ENCODE data around the gene SORCS3.

SORCS3 gene

DNA sequence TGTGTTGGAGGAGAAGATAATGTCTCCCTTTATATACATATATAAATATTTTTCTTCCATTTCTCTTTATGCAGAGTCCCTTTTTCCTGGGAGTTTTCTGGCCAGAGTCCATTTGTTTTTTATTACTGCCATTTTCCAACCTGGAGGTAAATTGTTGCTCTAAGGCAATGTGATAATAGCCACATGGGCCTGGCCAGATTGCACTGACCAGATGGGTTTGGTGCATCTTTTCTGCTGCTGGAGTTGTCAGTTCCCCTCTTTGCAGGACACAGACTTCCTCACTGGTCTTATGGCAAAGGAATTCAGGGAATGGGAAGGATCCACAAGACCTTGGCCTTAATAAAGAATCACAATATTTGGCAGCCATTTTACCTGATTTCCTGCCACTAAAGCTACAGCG is 254.9 kb downstream of the SORCS3 start:
- Histone ChIP-seq H3K4me3 (ENCODE audit: insufficient read depth, low read length, poor library complexity, severe bottlenecking) (no peak overlapping the region), H3K79me2 (ENCODE audit: insufficient read depth, low read length) (no peaks in the 10 kb centered on the region), H3F3A (ENCODE audit: insufficient read depth) (no peaks in the 10 kb centered on the region), H4K20me1 (ENCODE audit: low read depth, low read length) (no peaks in the 10 kb centered on the region), H3K27ac (ENCODE audit: low read depth, low read length) (no peak overlapping the region), H3K9me3 (ENCODE audit: insufficient read depth, low read length) (no peaks in the 10 kb centered on the region), H3K27me3 (ENCODE audit: low read length) (no peaks in the 10 kb centered on the region), H3K4me2 (ENCODE audit: low read depth, low read length, poor library complexity, severe bottlenecking) (no peak overlapping the region), H3K36me3 (ENCODE audit: low read length) (no peaks in the 10 kb centered on the region), H3K9ac (ENCODE audit: low read length) (no peak overlapping the region), H3K9me2 (replicated peaks; ENCODE audit: insufficient read depth, low read length) (no peaks in the 10 kb centered on the region), H2AFZ (ENCODE audit: low read depth, low read length, severe bottlenecking) (no peak overlapping the region)
- TF ChIP-seq EZH2phosphoT487 (conservative IDR thresholded peaks at IDR 0.05; ENCODE audit: low read length), result no peak
- TF ChIP-seq, protein P1, sequence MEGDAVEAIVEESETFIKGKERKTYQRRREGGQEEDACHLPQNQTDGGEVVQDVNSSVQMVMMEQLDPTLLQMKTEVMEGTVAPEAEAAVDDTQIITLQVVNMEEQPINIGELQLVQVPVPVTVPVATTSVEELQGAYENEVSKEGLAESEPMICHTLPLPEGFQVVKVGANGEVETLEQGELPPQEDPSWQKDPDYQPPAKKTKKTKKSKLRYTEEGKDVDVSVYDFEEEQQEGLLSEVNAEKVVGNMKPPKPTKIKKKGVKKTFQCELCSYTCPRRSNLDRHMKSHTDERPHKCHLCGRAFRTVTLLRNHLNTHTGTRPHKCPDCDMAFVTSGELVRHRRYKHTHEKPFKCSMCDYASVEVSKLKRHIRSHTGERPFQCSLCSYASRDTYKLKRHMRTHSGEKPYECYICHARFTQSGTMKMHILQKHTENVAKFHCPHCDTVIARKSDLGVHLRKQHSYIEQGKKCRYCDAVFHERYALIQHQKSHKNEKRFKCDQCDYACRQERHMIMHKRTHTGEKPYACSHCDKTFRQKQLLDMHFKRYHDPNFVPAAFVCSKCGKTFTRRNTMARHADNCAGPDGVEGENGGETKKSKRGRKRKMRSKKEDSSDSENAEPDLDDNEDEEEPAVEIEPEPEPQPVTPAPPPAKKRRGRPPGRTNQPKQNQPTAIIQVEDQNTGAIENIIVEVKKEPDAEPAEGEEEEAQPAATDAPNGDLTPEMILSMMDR (IDR thresholded peaks at IDR 0.05; ENCODE audit: insufficient read depth, low read length, poor library complexity, severe bottlenecking), result no peak

DNA sequence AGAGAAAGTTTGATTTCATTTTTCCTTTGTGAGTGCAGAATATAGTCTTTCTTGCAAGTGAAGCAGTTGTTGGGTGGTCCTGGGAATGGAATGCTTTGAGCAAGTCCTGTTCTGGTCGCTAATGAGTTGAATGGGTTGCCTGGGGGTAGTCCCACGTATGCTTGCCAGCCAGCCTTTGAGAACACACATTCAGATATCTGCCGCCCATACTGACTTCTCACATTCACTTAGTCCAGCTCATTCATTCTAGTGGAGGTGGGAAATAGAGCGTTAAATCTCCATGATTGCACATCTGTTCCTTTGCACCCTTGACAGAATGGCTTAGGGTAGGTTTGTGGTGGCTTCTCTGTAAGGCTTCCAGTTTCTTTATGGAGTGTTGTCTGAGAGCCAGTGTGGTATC is 256.6 kb downstream of the SORCS3 start:
- no peaks in the 10 kb centered on the region for H3K9me3 ChIP-seq (ENCODE audit: insufficient read depth, low read length)
- H3K36me3 ChIP-seq (ENCODE audit: low read length), result no peaks in the 10 kb centered on the region
- no peak overlapping the region for H3K4me2 ChIP-seq (ENCODE audit: low read depth, low read length, poor library complexity, severe bottlenecking)
- no peak overlapping the region for H2AFZ ChIP-seq (ENCODE audit: low read depth, low read length, severe bottlenecking)
- no peaks in the 10 kb centered on the region for H3F3A ChIP-seq (ENCODE audit: insufficient read depth)
- TF ChIP-seq, protein P1 (IDR thresholded peaks at IDR 0.05; ENCODE audit: insufficient read depth, low read length, poor library complexity, severe bottlenecking), result no peak
- TF ChIP-seq EZH2phosphoT487 (conservative IDR thresholded peaks at IDR 0.05; ENCODE audit: low read length), result no peak
- no peaks in the 10 kb centered on the region for H4K20me1 ChIP-seq (ENCODE audit: low read depth, low read length)
- H3K9me2 ChIP-seq (replicated peaks; ENCODE audit: insufficient read depth, low read length), result no peaks in the 10 kb centered on the region
- no peak overlapping the region for H3K4me3 ChIP-seq (ENCODE audit: insufficient read depth, low read length, poor library complexity, severe bottlenecking)
- no peak overlapping the region for H3K27ac ChIP-seq (ENCODE audit: low read depth, low read length)
- H3K79me2 ChIP-seq (ENCODE audit: insufficient read depth, low read length), result no peaks in the 10 kb centered on the region
- no peaks in the 10 kb centered on the region for H3K27me3 ChIP-seq (ENCODE audit: low read length)
- H3K9ac ChIP-seq (ENCODE audit: low read length), result no peak overlapping the region

DNA sequence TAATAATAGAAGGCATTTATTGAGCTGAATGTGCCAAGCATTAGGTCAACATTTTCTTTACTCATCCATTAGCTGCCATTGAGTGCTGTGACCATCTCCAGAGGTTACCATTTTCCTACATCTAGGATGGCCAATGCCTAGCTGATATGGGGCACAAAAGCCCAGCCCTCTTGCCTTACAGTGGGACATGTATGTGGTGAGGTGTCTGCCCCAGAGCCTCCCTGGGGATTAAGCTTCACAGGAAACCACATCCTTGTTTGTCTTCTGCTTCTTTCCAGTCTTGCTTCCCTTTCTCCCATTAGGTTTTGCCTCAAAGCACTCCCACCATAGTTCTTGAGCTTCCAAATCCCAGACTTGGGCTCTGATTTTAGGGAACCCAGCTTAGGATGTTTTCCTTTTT is 258.7 kb downstream of the SORCS3 start:
- Histone ChIP-seq H3K4me3 (ENCODE audit: insufficient read depth, low read length, poor library complexity, severe bottlenecking) (no peak overlapping the region), H3K9me3 (ENCODE audit: insufficient read depth, low read length) (no peaks in the 10 kb centered on the region), H3K27me3 (ENCODE audit: low read length) (no peaks in the 10 kb centered on the region), H4K20me1 (ENCODE audit: low read depth, low read length) (no peaks in the 10 kb centered on the region), H3K36me3 (ENCODE audit: low read length) (no peaks in the 10 kb centered on the region), H3K4me2 (ENCODE audit: low read depth, low read length, poor library complexity, severe bottlenecking) (no peak overlapping the region), H3K9me2 (replicated peaks; ENCODE audit: insufficient read depth, low read length) (no peaks in the 10 kb centered on the region), H3F3A (ENCODE audit: insufficient read depth) (no peaks in the 10 kb centered on the region), H3K79me2 (ENCODE audit: insufficient read depth, low read length) (no peaks in the 10 kb centered on the region), H3K27ac (ENCODE audit: low read depth, low read length) (no peak overlapping the region), H2AFZ (ENCODE audit: low read depth, low read length, severe bottlenecking) (no peak overlapping the region), H3K9ac (ENCODE audit: low read length) (no peak overlapping the region)
- no peak for TF ChIP-seq EZH2phosphoT487 (conservative IDR thresholded peaks at IDR 0.05; ENCODE audit: low read length)
- TF ChIP-seq, protein P1 (IDR thresholded peaks at IDR 0.05; ENCODE audit: insufficient read depth, low read length, poor library complexity, severe bottlenecking), result no peak
